Fibroblast of lung (primary cell): ENCODE results near the gene RALGDS.

Experiments
- CTCF ChIP-seq, 2 donors: IDR thresholded peaks in 1 of 2; conservative IDR thresholded peaks in 1 of 2; 1 replicate in 1 of 2; 2 replicates in 1 of 2; pipeline ENCODE4 v1.5.1; 2011 to 2012; ENCODE audit warnings: low read length in 2 of 2, control low read depth in 1 of 2, inconsistent platforms in 1 of 2, low read depth in 1 of 2, mild to moderate bottlenecking in 1 of 2
- EZH2 ChIP-seq: IDR thresholded peaks from 2 replicates; pipeline ENCODE4 v1.5.1; 2012; ENCODE audit warnings: low read length, control low read depth, mild to moderate bottlenecking; ENCODE audit errors: missing control alignments

GRCh38 chr9:133137451-133138231 lies 16.6 kb upstream of the RALGDS start:
- TF ChIP-seq CTCF (conservative IDR thresholded peaks at IDR 0.05 in 1 of 2, IDR thresholded peaks at IDR 0.05 in 1 of 2; ENCODE audit: low read depth in 1 of 2, low read length in 2 of 2) (no peak), EZH2 (no peak)
